ENCODE results near the gene ITIH5. TPM values are rescaled to one million over a fixed set of nuclear protein-coding genes. Genes with fewer than 3 reads are reported as not detected.

Gene ITIH5
- total and polyA plus RNA-seq, 9 donors: 4.8 to 32.2 (median 15.1) TPM

GRCh38 chr10:7651853-7652470 is 14.8 kb downstream of the ITIH5 start:
- 86 to 89% (median 86%) methylated on average over 7 of the region's 7 CpGs for WGBS, 3 donors
- DNase-seq: no peak
- H3K4me3 ChIP-seq: no peak overlapping the region
- no peaks in the 10 kb centered on the region for H3K36me3 ChIP-seq
- no peaks in the 10 kb centered on the region for H3K9me3 ChIP-seq
- no peak overlapping the region for H3K27ac ChIP-seq
- intact Hi-C loops (cut with DNase I): no loop called here
- no peaks in the 10 kb centered on the region for H3K27me3 ChIP-seq
- no peaks in the 10 kb centered on the region for H3K4me1 ChIP-seq (ENCODE audit: insufficient read depth)
- no peak for TF ChIP-seq CTCF (IDR thresholded peaks at IDR 0.05)
- TF ChIP-seq POLR2A (IDR thresholded peaks at IDR 0.05): no peak
- no peak for TF ChIP-seq EP300 (IDR thresholded peaks at IDR 0.05)

GRCh38 chr10:7649673-7650300 is 17.0 kb downstream of the ITIH5 start:
- H3K9me3 ChIP-seq: no peaks in the 10 kb centered on the region
- intact Hi-C loops (cut with DNase I): no loop called here
- TF ChIP-seq EP300 (IDR thresholded peaks at IDR 0.05): no peak
- no peak for TF ChIP-seq CTCF (IDR thresholded peaks at IDR 0.05)
- TF ChIP-seq POLR2A (IDR thresholded peaks at IDR 0.05): no peak
- DNase-seq: no peak
- 83 to 93% (median 85%) methylated on average over 6 of the region's 6 CpGs for WGBS, 3 donors
- H3K4me1 ChIP-seq (ENCODE audit: insufficient read depth): no peaks in the 10 kb centered on the region
- H3K27me3 ChIP-seq: no peaks in the 10 kb centered on the region
- no peaks in the 10 kb centered on the region for H3K36me3 ChIP-seq
- no peak overlapping the region for H3K27ac ChIP-seq
- H3K4me3 ChIP-seq: no peak overlapping the region

GRCh38 chr10:7647062-7647664 is 19.6 kb downstream of the ITIH5 start:
- intact Hi-C loops (cut with DNase I): no loop called here
- H3K9me3 ChIP-seq: no peaks in the 10 kb centered on the region
- no peak for TF ChIP-seq CTCF (IDR thresholded peaks at IDR 0.05)
- no peak for TF ChIP-seq EP300 (IDR thresholded peaks at IDR 0.05)
- TF ChIP-seq POLR2A (IDR thresholded peaks at IDR 0.05): no peak
- H3K36me3 ChIP-seq: no peaks in the 10 kb centered on the region
- DNase-seq: no peak
- H3K4me3 ChIP-seq: no peak overlapping the region
- H3K27ac ChIP-seq: no peak overlapping the region
- no peaks in the 10 kb centered on the region for H3K27me3 ChIP-seq
- no peaks in the 10 kb centered on the region for H3K4me1 ChIP-seq (ENCODE audit: insufficient read depth)
- 80 to 84% (median 82%) methylated on average over 4 of the region's 4 CpGs for WGBS, 3 donors

- no peak for DNase-seq
- intact Hi-C loops (cut with DNase I): no loop called here
- no peaks in the 10 kb centered on the region for H3K36me3 ChIP-seq
- 53 to 67% (median 65%) methylated on average over 5 of the region's 5 CpGs for WGBS, 3 donors
- no peaks in the 10 kb centered on the region for H3K4me1 ChIP-seq (ENCODE audit: insufficient read depth)
- no peak overlapping the region for H3K27ac ChIP-seq
- no peaks in the 10 kb centered on the region for H3K27me3 ChIP-seq
- H3K9me3 ChIP-seq: no peaks in the 10 kb centered on the region
- no peak overlapping the region for H3K4me3 ChIP-seq
- no peak for TF ChIP-seq POLR2A (IDR thresholded peaks at IDR 0.05)
- TF ChIP-seq CTCF (IDR thresholded peaks at IDR 0.05): no peak
Measured at GRCh38 chr10:7642491-7643011, 24.2 kb downstream of the ITIH5 start.
